Testis (tissue), 2 donors: ENCODE measurements around the gene PURA.

ENCODE experiments used
- CTCF ChIP-seq, 3 experiments: fragments of 450-650 bp in 2 of 3; fragments of 200-600 bp in 1 of 3; sonication (generic) in 1 of 3; IDR thresholded peaks; one replicate each; pipeline ENCODE4 v1.5.1; 2016 to 2019; ENCODE audit warnings: antibody characterized with exemption in 3 of 3, mild to moderate bottlenecking in 2 of 3, moderate library complexity in 1 of 3
- POLR2A ChIP-seq: fragments of 450-650 bp; IDR thresholded peaks from one replicate; pipeline ENCODE4 v1.6.1; 2017; ENCODE audit warnings: antibody characterized with exemption, mild to moderate bottlenecking, moderate library complexity

DNA sequence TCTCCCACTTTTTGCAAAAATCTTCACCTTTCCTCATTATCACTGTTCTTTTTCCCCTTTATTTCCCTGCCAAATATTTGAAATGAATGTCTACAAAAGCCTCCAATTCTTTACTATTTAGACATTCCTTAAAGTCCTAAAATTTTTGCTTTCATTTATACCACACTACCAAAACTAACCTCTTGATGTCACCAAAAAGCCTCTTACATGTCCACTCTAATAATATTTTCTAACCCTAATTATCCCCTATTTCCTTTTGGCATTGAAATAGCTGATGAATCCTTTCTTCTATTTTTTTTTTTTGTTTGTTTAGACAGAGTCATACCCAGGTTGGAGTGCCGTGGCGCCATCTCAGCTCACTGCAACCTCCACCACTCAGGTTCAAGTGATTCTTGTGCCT lies 38.5 kb upstream of the PURA start:
- TF ChIP-seq CTCF (IDR thresholded peaks at IDR 0.05) (no peak), POLR2A (no peak)
